ENCODE data around the gene ADGRG3. TPM values are rescaled to one million over a fixed set of nuclear protein-coding genes. Genes with fewer than 3 reads are reported as not detected.

Gene ADGRG3
- total RNA-seq, 4 donors from 2014 or later, result 2.3 to 17.7 (median 4.4) TPM

GRCh38 chr16:57660715-57661463 lies 7.2 kb upstream of the ADGRG3 start:
- no peak for ATAC-seq (ENCODE audit: low FRiP score)

GRCh38 chr16:57661510-57661909 lies 6.6 kb upstream of the ADGRG3 start:
- TF ChIP-seq, protein P1, sequence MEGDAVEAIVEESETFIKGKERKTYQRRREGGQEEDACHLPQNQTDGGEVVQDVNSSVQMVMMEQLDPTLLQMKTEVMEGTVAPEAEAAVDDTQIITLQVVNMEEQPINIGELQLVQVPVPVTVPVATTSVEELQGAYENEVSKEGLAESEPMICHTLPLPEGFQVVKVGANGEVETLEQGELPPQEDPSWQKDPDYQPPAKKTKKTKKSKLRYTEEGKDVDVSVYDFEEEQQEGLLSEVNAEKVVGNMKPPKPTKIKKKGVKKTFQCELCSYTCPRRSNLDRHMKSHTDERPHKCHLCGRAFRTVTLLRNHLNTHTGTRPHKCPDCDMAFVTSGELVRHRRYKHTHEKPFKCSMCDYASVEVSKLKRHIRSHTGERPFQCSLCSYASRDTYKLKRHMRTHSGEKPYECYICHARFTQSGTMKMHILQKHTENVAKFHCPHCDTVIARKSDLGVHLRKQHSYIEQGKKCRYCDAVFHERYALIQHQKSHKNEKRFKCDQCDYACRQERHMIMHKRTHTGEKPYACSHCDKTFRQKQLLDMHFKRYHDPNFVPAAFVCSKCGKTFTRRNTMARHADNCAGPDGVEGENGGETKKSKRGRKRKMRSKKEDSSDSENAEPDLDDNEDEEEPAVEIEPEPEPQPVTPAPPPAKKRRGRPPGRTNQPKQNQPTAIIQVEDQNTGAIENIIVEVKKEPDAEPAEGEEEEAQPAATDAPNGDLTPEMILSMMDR (IDR thresholded peaks at IDR 0.05), result no peak
- ATAC-seq (ENCODE audit: low FRiP score), result no peak
- no peak for DNase-seq (ENCODE audit: low spot score)

More at GRCh38 chr16:57660715-57661463, 7.2 kb upstream of the ADGRG3 start:
- TF ChIP-seq, protein P1 (IDR thresholded peaks at IDR 0.05), result no peak
- DNase-seq (ENCODE audit: low spot score), result no peak

GRCh38 chr16:57661936-57662906 lies 5.9 kb upstream of the ADGRG3 start:
- no peak for DNase-seq (ENCODE audit: low spot score)
- TF ChIP-seq, protein P1 (IDR thresholded peaks at IDR 0.05), result no peak
- no peak for ATAC-seq (ENCODE audit: low FRiP score)

DNA sequence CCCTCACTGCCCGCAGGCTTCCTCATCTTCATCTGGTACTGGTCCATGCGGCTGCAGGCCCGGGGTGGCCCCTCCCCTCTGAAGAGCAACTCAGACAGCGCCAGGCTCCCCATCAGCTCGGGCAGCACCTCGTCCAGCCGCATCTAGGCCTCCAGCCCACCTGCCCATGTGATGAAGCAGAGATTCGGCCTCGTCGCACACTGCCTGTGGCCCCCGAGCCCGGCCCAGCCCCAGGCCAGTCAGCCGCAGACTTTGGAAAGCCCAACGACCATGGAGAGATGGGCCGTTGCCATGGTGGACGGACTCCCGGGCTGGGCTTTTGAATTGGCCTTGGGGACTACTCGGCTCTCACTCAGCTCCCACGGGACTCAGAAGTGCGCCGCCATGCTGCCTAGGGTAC lies 4.7 kb upstream of the ADGRG3 start:
- TF ChIP-seq, protein P1 (IDR thresholded peaks at IDR 0.05), result no peak
- no peak for DNase-seq (ENCODE audit: low spot score)
- no peak for ATAC-seq (ENCODE audit: low FRiP score)

DNA sequence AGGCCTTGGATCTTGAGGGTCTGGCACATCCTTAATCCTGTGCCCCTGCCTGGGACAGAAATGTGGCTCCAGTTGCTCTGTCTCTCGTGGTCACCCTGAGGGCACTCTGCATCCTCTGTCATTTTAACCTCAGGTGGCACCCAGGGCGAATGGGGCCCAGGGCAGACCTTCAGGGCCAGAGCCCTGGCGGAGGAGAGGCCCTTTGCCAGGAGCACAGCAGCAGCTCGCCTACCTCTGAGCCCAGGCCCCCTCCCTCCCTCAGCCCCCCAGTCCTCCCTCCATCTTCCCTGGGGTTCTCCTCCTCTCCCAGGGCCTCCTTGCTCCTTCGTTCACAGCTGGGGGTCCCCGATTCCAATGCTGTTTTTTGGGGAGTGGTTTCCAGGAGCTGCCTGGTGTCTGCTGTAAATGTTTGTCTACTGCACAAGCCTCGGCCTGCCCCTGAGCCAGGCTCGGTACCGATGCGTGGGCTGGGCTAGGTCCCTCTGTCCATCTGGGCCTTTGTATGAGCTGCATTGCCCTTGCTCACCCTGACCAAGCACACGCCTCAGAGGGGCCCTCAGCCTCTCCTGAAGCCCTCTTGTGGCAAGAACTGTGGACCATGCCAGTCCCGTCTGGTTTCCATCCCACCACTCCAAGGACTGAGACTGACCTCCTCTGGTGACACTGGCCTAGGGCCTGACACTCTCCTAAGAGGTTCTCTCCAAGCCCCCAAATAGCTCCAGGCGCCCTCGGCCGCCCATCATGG lies 4.0 kb upstream of the ADGRG3 start:
- no peak for DNase-seq (ENCODE audit: low spot score)
- TF ChIP-seq, protein P1 (IDR thresholded peaks at IDR 0.05), result no peak
- ATAC-seq (ENCODE audit: low FRiP score), result no peak

- ATAC-seq (ENCODE audit: low FRiP score) (no peak), DNase-seq (ENCODE audit: low spot score) (no peak)
- TF ChIP-seq, protein P1 (IDR thresholded peaks at IDR 0.05), result no peak
These were observed 3.5 kb upstream of the ADGRG3 start for GRCh38 chr16:57664662-57665025.
